SU-DHL-6 (cell line): ENCODE results near the gene GGACT.

Source experiments
- H2AFZ ChIP-seq: fragments of 200-600 bp; sonication (generic); 2 replicates; pipeline ENCODE4 v1.6.1; 2014; ENCODE audit warnings: low read depth, mild to moderate bottlenecking, moderate library complexity, mixed read lengths, antibody characterized with exemption, low read length; ENCODE audit not compliant: severe bottlenecking
- H3F3A ChIP-seq: fragments of 200-600 bp; shearing (Covaris generic); 2 replicates; pipeline ENCODE4 v1.6.0; 2016; ENCODE audit warnings: antibody characterized with exemption, mild to moderate bottlenecking; ENCODE audit not compliant: insufficient read depth
- H3K27ac ChIP-seq: fragments of 200-600 bp; sonication (generic); 2 replicates; pipeline ENCODE4 v1.5.1; 2016; ENCODE audit warnings: low read depth, mild to moderate bottlenecking, low read length, moderate library complexity, mixed read lengths
- H3K27me3 ChIP-seq: fragments of 200-600 bp; sonication (generic), shearing (Covaris generic); 2 replicates; pipeline ENCODE4 v1.6.0; 2014; ENCODE audit warnings: mild to moderate bottlenecking, low read length
- H3K36me3 ChIP-seq: fragments of 200-600 bp; sonication (generic); 2 replicates; pipeline ENCODE4 v1.6.1; 2014; ENCODE audit warnings: mild to moderate bottlenecking, low read length, mixed read lengths
- H3K4me2 ChIP-seq: fragments of 300-600, 200-600 bp; shearing (Covaris generic), sonication (generic); 2 replicates; pipeline ENCODE4 v1.6.0; 2014; ENCODE audit warnings: low read length, low read depth, mild to moderate bottlenecking; ENCODE audit not compliant: poor library complexity, severe bottlenecking
- H3K4me3 ChIP-seq: fragments of 200-600 bp; sonication (generic); 2 replicates; pipeline ENCODE4 v1.5.1; 2014; ENCODE audit warnings: antibody characterized with exemption, low read length, mild to moderate bottlenecking, mixed read lengths; ENCODE audit not compliant: insufficient read depth, poor library complexity, severe bottlenecking
- H3K79me2 ChIP-seq: fragments of 200-600 bp; sonication (generic); 2 replicates; pipeline ENCODE4 v1.6.1; 2014; ENCODE audit warnings: mild to moderate bottlenecking, low read length, moderate library complexity; ENCODE audit not compliant: insufficient read depth
- H3K9ac ChIP-seq: fragments of 200-600 bp; sonication (generic); 2 replicates; pipeline ENCODE4 v1.7.0; 2014; ENCODE audit warnings: mild to moderate bottlenecking, low read length
- H3K9me2 ChIP-seq: fragments of 200-600 bp; sonication (generic); replicated peaks from 2 replicates; pipeline ENCODE4 v1.6.1; 2014; ENCODE audit warnings: low read length; ENCODE audit not compliant: insufficient read depth
- H3K9me3 ChIP-seq: fragments of 200-600 bp; sonication (generic); 2 replicates; pipeline ENCODE4 v1.6.1; 2014; ENCODE audit warnings: low read length, mixed read lengths; ENCODE audit not compliant: insufficient read depth
- H4K20me1 ChIP-seq: fragments of 200-600 bp; sonication (generic); 2 replicates; pipeline ENCODE4 v1.6.1; 2014; ENCODE audit warnings: low read depth, mild to moderate bottlenecking, antibody characterized with exemption, low read length, moderate library complexity, mixed read lengths
- CTCF ChIP-seq: fragments of 200-600 bp; sonication (generic); IDR thresholded peaks from one replicate; pipeline ENCODE4 v1.5.1; 2017; ENCODE audit warnings: antibody characterized with exemption, mild to moderate bottlenecking, low read length, moderate library complexity; ENCODE audit not compliant: insufficient read depth, poor library complexity, severe bottlenecking
- EZH2phosphoT487 ChIP-seq: fragments of 200-600 bp; sonication (generic), shearing (Covaris generic); conservative IDR thresholded peaks from 2 replicates; pipeline ENCODE4 v1.6.1; 2018; ENCODE audit warnings: mild to moderate bottlenecking, antibody characterized with exemption, low read length, moderate library complexity, mixed read lengths

GGACT gene

GRCh38 chr13:100600461-100600860, 11.9 kb upstream of the GGACT start:
- Histone ChIP-seq H3K4me3 (no peak overlapping the region), H3K9me2 (no peaks in the 10 kb centered on the region), H3K4me2 (no peak overlapping the region), H3K9me3 (no peaks in the 10 kb centered on the region), H3K36me3 (no peaks in the 10 kb centered on the region), H3K27me3 (no peaks in the 10 kb centered on the region), H4K20me1 (no peaks in the 10 kb centered on the region), H3K27ac (no peak overlapping the region), H2AFZ (no peak overlapping the region), H3K9ac (no peak overlapping the region), H3F3A (no peaks in the 10 kb centered on the region), H3K79me2 (no peaks in the 10 kb centered on the region)
- TF ChIP-seq CTCF (no peak), EZH2phosphoT487 (no peak)

DNA sequence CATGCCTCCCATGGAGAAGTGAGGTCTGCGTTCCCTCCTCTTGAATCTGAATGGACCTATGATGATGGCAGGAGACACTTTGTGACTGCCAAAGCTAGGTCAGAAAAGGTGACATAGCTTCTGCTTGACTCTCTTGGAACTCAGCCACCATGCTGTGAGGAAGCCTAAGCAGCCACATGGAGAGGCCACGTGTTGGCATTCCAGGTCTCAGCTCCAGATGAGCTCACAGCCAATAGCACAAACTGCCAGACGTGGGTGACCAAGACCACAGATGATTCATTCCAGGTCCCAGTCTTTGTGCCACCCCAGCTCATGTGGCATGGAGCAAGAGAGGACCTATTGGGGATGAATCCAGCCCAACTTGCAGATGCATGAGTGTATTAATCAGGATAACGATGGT, 8.7 kb upstream of the GGACT start:
- Histone ChIP-seq H3K4me2 (no peak overlapping the region), H3K79me2 (no peaks in the 10 kb centered on the region), H3K27me3 (no peaks in the 10 kb centered on the region), H2AFZ (no peak overlapping the region), H3K27ac (no peak overlapping the region), H3K36me3 (no peaks in the 10 kb centered on the region), H3K4me3 (no peak overlapping the region), H4K20me1 (no peaks in the 10 kb centered on the region), H3F3A (no peaks in the 10 kb centered on the region), H3K9ac (no peak overlapping the region), H3K9me2 (no peaks in the 10 kb centered on the region), H3K9me3 (no peaks in the 10 kb centered on the region)
- TF ChIP-seq EZH2phosphoT487 = no peak

DNA sequence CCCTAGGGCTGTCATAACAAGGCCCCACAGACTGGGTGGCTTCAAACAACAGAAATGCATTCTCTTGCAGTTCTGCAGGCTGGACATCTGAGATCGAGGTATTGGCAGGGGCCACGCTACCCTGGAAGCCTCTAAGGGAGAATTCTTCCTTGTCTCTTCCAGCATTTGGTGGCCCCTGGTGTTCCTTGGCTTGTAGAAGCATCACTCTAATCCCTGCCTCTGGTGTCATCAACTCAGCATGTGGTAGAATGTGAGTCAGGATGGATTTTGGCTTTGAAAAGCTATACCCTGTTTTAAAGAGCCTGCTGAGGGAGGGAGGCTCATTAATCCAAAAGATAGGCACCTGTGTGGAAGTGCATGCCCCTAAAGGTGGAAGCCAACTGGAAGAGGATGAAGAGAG, 7.9 kb upstream of the GGACT start:
- no peaks in the 10 kb centered on the region for H3K9me3 ChIP-seq
- no peaks in the 10 kb centered on the region for H3K27me3 ChIP-seq
- H3K79me2 ChIP-seq = no peaks in the 10 kb centered on the region
- no peaks in the 10 kb centered on the region for H3K9me2 ChIP-seq
- TF ChIP-seq CTCF (no peak), EZH2phosphoT487 (no peak)
- H3K27ac ChIP-seq = no peak overlapping the region
- no peak overlapping the region for H3K4me3 ChIP-seq
- H2AFZ ChIP-seq = no peak overlapping the region
- no peak overlapping the region for H3K4me2 ChIP-seq
- H3K9ac ChIP-seq = no peak overlapping the region
- H3F3A ChIP-seq = no peaks in the 10 kb centered on the region
- H4K20me1 ChIP-seq = no peaks in the 10 kb centered on the region
- H3K36me3 ChIP-seq = no peaks in the 10 kb centered on the region

DNA sequence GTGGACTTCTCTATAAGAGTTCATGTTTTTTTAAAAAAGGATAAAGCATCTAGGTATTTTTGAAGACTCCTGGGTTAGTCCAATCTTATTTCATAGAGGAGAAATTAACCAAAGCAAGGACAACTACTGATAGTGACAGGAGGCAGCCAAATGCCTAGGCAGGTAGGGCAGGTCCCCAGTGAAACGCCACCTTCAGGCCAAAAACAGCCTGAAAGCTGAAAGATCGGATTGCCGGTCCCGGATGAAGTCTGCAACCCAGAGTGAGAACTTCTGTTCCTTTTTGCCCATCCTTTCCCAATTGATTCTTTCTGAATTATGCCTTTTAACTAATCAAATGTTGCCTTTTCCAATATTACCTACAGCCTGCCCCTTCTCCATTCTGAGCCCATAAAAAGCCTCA, 6.1 kb upstream of the GGACT start:
- no peak overlapping the region for H3K4me2 ChIP-seq
- H3K9ac ChIP-seq = no peak overlapping the region
- TF ChIP-seq EZH2phosphoT487 = no peak
- peak; percentile 11 for TF ChIP-seq CTCF
- no peaks in the 10 kb centered on the region for H3K27me3 ChIP-seq
- H3K79me2 ChIP-seq = no peaks in the 10 kb centered on the region
- H2AFZ ChIP-seq = no peak overlapping the region
- H3K4me3 ChIP-seq = no peak overlapping the region
- no peaks in the 10 kb centered on the region for H3K9me2 ChIP-seq
- no peaks in the 10 kb centered on the region for H4K20me1 ChIP-seq
- no peaks in the 10 kb centered on the region for H3F3A ChIP-seq
- H3K27ac ChIP-seq = no peak overlapping the region
- H3K36me3 ChIP-seq = no peaks in the 10 kb centered on the region
- no peaks in the 10 kb centered on the region for H3K9me3 ChIP-seq
